ENCODE results near the gene TPCN1.

GRCh38 chr12:113317122-113317521 is 95.9 kb downstream of the TPCN1 start:
- TF ChIP-seq CTCF (IDR thresholded peaks at IDR 0.05) (no peak), ZFX (IDR thresholded peaks at IDR 0.05; ENCODE audit: borderline replicate concordance) (no peak)

Data from 22Rv1 (cell line).